GM19395 (cell line): ENCODE results near the gene SASH1.
"Not testable (repeated sequence)": the region's sequence is repeated elsewhere in the genome, so short reads cannot be mapped to it uniquely, and the experiment has no call there.

Source experiments
- ATAC-seq: cut with Tn5 transposase; IDR thresholded peaks from one replicate; pipeline ENCODE4 v1.9.1; 2021; ENCODE audit warnings: mild to moderate bottlenecking, moderate library complexity; ENCODE audit not compliant: unreplicated experiment

Gene SASH1

GRCh38 chr6:148328876-148329555, 13.6 kb upstream of the SASH1 start:
- ATAC-seq = no peak

- no peak for ATAC-seq
Observed at GRCh38 chr6:148329596-148330381, 12.8 kb upstream of the SASH1 start.

GRCh38 chr6:148332088-148332487, 10.6 kb upstream of the SASH1 start:
- ATAC-seq = no peak

DNA sequence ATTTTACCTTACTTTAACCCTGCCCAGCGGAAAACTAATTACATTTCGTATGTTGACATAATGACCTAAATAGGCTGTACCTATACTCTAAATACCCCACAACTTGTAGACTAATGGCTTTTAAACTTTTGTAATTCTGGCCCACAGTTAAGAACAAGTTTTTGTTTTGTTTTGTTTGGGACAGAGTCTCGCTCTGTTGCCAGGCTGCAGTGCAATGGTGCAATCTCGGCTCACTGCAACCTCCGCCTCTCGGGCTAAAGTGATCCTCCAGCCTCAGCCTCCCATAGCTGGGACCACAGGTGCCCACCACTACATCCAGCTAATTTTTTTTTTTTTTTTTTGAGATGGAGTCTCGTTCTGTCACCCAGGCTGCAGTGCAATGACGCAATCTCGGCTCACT, 5.7 kb upstream of the SASH1 start:
- ATAC-seq = no peak

- ATAC-seq = no peak
Observed at GRCh38 chr6:148339766-148340165, 2.9 kb upstream of the SASH1 start.

DNA sequence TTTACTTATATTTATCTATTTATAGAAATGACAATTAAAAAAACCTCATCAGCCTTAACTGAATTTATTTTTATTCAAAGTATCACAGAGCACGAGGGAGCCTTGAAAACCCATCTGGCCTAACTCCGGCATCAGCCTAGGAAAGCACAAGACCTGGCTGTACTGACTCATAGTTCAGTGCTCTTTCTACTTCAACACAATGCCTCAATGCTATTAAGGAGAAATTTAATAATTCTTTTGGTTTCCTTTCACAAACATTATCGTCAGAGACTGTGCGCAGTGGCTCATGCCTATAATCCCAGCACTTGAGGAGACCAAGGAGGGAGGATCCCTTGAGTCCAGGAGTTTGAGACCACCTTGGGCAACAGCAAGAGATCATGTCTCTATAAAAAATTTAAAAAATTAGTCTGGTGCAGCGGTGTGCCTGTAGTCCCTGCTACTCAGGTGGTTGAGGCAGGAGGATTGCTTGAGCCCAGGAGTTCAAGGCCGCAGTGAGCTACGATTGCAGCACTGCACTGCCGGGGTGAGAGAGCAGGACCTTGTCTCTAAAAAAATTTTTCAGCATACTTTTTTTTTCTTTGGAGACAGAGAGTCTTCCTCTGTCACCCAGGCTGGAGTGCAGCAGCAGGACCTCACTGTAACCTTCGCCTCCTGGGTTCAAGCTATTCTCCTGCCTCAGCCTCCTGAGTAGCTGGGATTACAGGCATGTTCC, 1.9 kb upstream of the SASH1 start:
- ATAC-seq = no peak

- ATAC-seq = no peak
Observed at GRCh38 chr6:148342100-148342349, 613 bp upstream of the SASH1 start.

DNA sequence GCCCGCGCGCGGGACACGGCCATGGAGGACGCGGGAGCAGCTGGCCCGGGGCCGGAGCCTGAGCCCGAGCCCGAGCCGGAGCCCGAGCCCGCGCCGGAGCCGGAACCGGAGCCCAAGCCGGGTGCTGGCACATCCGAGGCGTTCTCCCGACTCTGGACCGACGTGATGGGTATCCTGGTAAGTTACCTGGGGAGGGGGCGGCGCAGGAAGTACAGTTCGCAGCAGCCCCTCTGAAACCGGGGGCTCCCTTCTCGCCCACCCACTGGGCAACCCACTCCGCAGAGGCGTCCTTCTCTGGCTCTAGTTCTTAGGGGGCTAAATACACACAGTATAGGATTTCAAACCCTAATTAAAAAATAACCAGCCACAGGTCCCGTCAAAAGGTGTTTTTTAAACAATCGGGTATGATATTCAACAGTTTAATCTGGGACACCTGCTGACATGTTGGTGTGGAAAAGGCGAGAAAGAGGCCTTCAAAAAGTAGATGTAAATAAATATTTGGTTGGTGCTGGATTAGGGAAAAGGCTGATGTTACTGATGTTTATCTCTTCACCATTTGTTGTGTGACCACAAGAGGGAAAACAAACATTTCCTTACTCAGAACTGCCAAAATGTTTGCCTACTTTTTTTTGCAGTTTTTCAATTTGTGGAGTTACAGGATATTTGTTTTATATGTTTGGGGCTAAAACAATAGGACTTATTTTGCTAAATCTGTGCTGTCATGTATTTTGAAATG, 577 bp downstream of the SASH1 start:
- peak; percentile 1 for ATAC-seq

DNA sequence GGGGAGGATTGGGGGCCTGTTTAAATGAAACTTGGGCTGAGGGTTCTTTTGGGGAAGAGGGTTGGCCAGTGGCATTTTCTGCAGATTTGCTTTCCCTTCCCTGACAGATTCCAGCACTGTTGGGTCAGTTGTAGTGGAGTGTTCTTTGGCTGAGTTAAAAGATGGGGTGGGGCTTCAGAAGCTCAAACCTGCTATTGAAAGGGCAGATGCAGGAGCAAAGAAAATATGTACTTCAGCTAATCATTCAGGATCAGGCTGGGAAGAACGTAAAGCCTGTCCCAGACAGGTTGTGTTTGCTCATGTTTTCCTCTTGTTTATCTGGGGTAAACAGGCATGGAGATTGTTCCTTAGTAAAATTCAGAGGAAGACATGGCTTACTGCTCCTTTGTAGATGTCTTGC, 2.5 kb downstream of the SASH1 start:
- ATAC-seq = no peak

GRCh38 chr6:148345578-148345977, 2.9 kb downstream of the SASH1 start:
- no peak for ATAC-seq

- ATAC-seq = no peak
Observed at GRCh38 chr6:148346681-148347440, 4.2 kb downstream of the SASH1 start.

GRCh38 chr6:148347441-148348054, 4.9 kb downstream of the SASH1 start:
- ATAC-seq = no peak

DNA sequence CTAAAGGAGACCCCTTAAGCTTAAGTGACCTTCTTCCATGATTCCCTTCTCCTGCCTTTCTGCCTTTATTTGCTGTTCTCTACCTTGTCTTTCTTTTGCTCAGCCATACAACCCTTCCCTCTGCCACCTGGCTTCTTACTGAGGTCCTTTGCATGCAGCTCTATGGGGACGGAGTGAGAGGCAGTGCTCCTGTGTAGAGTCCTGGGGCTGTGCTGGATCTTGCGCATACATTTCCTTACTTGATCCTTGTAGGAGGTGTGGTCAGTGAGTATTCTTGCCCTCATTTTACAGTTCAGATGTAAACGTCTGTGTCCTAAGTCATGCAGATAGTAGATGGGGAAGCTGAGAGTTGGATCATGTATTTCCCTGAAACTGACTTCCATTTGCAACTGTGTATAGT, 5.7 kb downstream of the SASH1 start:
- no peak for ATAC-seq

DNA sequence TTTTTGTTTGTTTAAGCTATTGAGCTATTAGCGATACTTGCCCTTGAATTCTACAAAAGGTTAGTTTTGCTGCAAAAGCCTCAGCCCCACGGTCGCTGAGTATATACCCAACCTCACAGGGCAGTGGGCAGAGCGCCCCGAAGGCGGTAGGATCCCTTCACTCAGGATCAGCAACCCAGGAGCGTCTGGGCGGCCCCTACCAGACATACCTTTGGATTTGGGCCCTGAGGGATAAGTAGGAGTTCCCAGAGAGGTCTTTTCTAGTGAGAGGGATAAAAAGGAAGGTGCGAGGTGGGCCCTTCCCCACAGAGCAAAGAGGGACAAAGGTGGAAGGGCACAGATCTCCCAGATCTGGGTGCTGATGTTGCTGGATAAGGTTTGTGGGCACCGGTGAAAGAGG, 6.1 kb downstream of the SASH1 start:
- ATAC-seq = no peak

DNA sequence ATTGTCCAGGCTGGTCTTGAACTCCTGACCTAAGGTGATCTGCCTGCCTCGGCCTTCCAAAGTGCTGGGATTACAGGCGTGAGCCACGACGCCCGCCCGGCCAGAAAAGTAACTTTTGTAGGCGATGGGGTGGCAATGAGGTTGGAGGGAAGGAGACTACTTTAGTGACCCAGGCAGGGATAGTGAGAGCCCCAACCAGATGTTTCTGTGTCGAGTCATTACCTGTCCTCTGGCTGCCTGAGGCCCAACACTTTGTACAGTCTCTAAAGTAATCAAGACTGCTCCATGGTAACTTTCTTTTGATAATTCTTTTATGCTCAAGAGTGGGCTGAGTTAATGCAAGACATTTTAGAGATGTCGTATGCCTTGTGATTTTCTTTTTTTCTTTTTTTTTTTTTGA, 6.8 kb downstream of the SASH1 start:
- ATAC-seq = no peak

DNA sequence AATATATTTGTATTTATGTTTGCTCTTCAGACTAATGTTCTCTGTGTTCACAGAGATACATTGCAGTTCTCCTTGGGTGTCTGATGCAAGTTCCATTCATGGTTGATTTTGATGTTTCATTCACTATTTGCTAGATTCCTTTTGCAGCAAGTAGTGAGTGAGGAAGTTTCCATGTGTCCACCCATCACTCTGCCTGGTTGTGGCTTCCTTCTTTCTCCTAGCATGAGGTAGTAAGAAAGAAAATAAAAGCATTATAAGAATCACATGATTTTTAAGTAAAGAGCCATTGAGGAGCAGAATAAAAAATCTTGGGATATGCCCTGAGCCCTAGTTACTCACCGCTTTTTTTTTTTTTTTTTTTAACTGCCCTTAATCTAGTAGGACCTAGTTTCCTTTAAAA, 8.7 kb downstream of the SASH1 start:
- ATAC-seq = no peak

DNA sequence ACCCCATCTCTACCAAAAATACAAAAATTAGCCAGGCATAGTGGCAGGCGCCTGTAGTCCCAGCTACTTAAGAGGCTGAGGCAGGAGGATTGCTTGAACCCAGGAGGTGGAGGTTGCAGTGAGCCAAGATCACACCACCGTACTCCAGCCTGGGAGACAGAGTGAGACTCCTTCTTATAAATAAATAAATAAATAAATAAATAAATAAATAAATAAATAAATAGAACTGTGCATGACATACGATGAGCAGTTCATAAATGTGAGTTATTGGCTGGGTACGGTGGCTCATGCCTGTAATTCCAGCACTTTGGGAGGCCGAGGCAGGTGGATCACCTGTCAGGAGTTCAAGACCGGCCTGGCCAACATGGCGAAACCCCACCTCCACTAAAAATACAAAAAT, 9.8 kb downstream of the SASH1 start:
- ATAC-seq = not testable (repeated sequence)

- ATAC-seq = no peak
Observed at GRCh38 chr6:148358196-148358785, 15.7 kb downstream of the SASH1 start.

GRCh38 chr6:148359228-148359627, 16.6 kb downstream of the SASH1 start:
- no peak for ATAC-seq
